Esophagus squamous epithelium (tissue), 4 donors: ENCODE results near the gene MOB3B.

Experiments used
- CTCF ChIP-seq, 6 experiments: fragments of 450-650 bp in 4 of 6; fragments of 200-600 bp in 2 of 6; sonication (generic) in 2 of 6; IDR thresholded peaks; one replicate each; pipeline ENCODE4 v1.5.1; 2016 to 2019; ENCODE audit warnings: antibody characterized with exemption in 6 of 6, mild to moderate bottlenecking in 4 of 6, moderate library complexity in 4 of 6
- POLR2A ChIP-seq, 4 donors: fragments of 450-650 bp; IDR thresholded peaks; one replicate each; pipeline ENCODE4 v1.6.1; 2017; ENCODE audit warnings: antibody characterized with exemption in 4 of 4, mild to moderate bottlenecking in 4 of 4, moderate library complexity in 3 of 4

- TF ChIP-seq POLR2A (IDR thresholded peaks at IDR 0.05) (no peak), CTCF (IDR thresholded peaks at IDR 0.05) (no peak)
Observed at GRCh38 chr9:27385606-27386322, 143.8 kb downstream of the MOB3B start.
